Mucosa of descending colon (tissue), 3 donors: ENCODE data around the gene POPDC3. TPM values are rescaled to one million over a fixed set of nuclear protein-coding genes. Genes with fewer than 3 reads are reported as not detected.

Experiments
- ATAC-seq: fragments of 200-7000 bp; cut with Tn5 transposase; one replicate; pipeline ENCODE4 v1.9.1; 2020; ENCODE audit warnings: mild to moderate bottlenecking, moderate library complexity
- DNase-seq, 3 donors: peaks; one replicate each; pipeline ENCODE4 v3.0.0-alpha.2; 2020
- H3K36me3 ChIP-seq: fragments of 200-600 bp; one replicate; pipeline ENCODE4 v1.8.0; 2021; ENCODE audit warnings: low read depth, mild to moderate bottlenecking
- H3K4me1 ChIP-seq: fragments of 200-600 bp; one replicate; pipeline ENCODE4 v1.8.0; 2021; ENCODE audit warnings: low read depth, mild to moderate bottlenecking
- H3K4me3 ChIP-seq: fragments of 200-600 bp; one replicate; pipeline ENCODE4 v1.8.0; 2021; ENCODE audit warnings: mild to moderate bottlenecking
- H3K9me3 ChIP-seq: fragments of 200-600 bp; one replicate; pipeline ENCODE4 v1.8.0; 2021; ENCODE audit warnings: mild to moderate bottlenecking
- CTCF ChIP-seq: fragments of 200-600 bp; IDR thresholded peaks from one replicate; pipeline ENCODE4 v1.8.0; 2022; ENCODE audit warnings: antibody characterized with exemption, mild to moderate bottlenecking
- intact Hi-C, 2 donors: fragments of 100-400 bp; cut with DNase I in 1 of 2; cut with micrococcal nuclease in 1 of 2; formaldehyde crosslinking; loops; one replicate each; pipeline versions ENCODE4 v1.11.0 to v1.11.1; 2022; cut with DNase I, micrococcal nuclease
- total RNA-seq, 3 donors: library from RNA; stranded (reverse); fragmentation: NEBNext Ultra II Directional in 2 of 3; extraction: Animal tissue kit (Norgen Biotek cat#: 25700) in 2 of 3; gene quantifications; one replicate each; pipeline versions ENCODE4 v1.2.1 to v1.2.4, GENCODE V29; 2021 to 2023
- donor health status: DM: no; HTN: no; CAD: no; lungs with moderate emphysema.
- donor health status: DM: no; HTN: no; CAD: no.
- donor health status: DM: no; HTN: yes; CAD: no.

The POPDC3 gene
- total RNA-seq, 3 donors from 2014 or later = 0.73 TPM; not detected in 2

GRCh38 chr6:105111871-105112270 lies 67.9 kb downstream of the POPDC3 start:
- intact Hi-C loops = loop anchor here in 1 of 2 donors (10.0 kb wide), 1 partner anchor 203 kb away; no protein-coding TSS in a partner anchor

GRCh38 chr6:105111105-105111504 lies 68.7 kb downstream of the POPDC3 start:
- ATAC-seq = no peak
- no peaks in the 10 kb centered on the region for H3K9me3 ChIP-seq
- no peak for TF ChIP-seq CTCF
- DNase-seq = no peak
- peaks cover 7% of the 10 kb centered on the region for H3K4me1 ChIP-seq
- no peaks in the 10 kb centered on the region for H3K36me3 ChIP-seq
- no peak overlapping the region for H3K4me3 ChIP-seq
- intact Hi-C loops = loop anchor here in 1 of 2 donors (10.0 kb wide), 1 partner anchor 204 kb away; no protein-coding TSS in a partner anchor

More at GRCh38 chr6:105111871-105112270, 67.9 kb downstream of the POPDC3 start:
- no peak overlapping the region for H3K4me3 ChIP-seq
- ATAC-seq (no peak), DNase-seq (no peak)
- no peaks in the 10 kb centered on the region for H3K9me3 ChIP-seq
- TF ChIP-seq CTCF = no peak
- no peaks in the 10 kb centered on the region for H3K36me3 ChIP-seq
- H3K4me1 ChIP-seq = peaks cover 7% of the 10 kb centered on the region

- intact Hi-C loops = loop anchor here in 1 of 2 donors (10.0 kb wide), 1 partner anchor 205 kb away; no protein-coding TSS in a partner anchor
Observed at GRCh38 chr6:105109955-105110895, 69.6 kb downstream of the POPDC3 start.

GRCh38 chr6:105108631-105109262 lies 71.1 kb downstream of the POPDC3 start:
- Histone ChIP-seq H3K9me3 (no peaks in the 10 kb centered on the region), H3K36me3 (no peaks in the 10 kb centered on the region), H3K4me3 (no peak overlapping the region), H3K4me1 (peaks cover 7% of the 10 kb centered on the region)
- DNase-seq (no peak), ATAC-seq (peak; percentile 57)
- intact Hi-C loops = no loop called here
- no peak for TF ChIP-seq CTCF

More at GRCh38 chr6:105109955-105110895, 69.6 kb downstream of the POPDC3 start:
- Histone ChIP-seq H3K9me3 (no peaks in the 10 kb centered on the region), H3K4me3 (no peak overlapping the region), H3K36me3 (no peaks in the 10 kb centered on the region), H3K4me1 (peaks cover 7% of the 10 kb centered on the region)
- no peak for TF ChIP-seq CTCF
- DNase-seq (no peak), ATAC-seq (no peak)

Other genes starting within 250 kb of the POPDC3 start
- not detected for gene LIN28B, start 222.9 kb downstream of the POPDC3 start, total RNA-seq
- gene PREP, start 223.1 kb upstream of the POPDC3 start, total RNA-seq = 10 to 100 TPM; 46.5 to 74.2 (median 72.3) TPM